ENCODE results near the gene TOR1A. TPM values are rescaled to one million over a fixed set of nuclear protein-coding genes. Genes with fewer than 3 reads are reported as not detected.

Gene TOR1A
- total and polyA plus RNA-seq, 8 donors: 32.0 to 40.0 (median 36.3) TPM

- peak; percentile 40 for ATAC-seq
- Histone ChIP-seq H3K27ac (peak overlapping the region in 1 of 2 donors; percentile 60), H3K4me3 (no peak overlapping the region), H3K9me3 (no peaks in the 10 kb centered on the region), H3K4me1 (peaks cover 0 to 10% of the 10 kb centered on the region in 2 donors), H3K27me3 (no peaks in the 10 kb centered on the region), H3K36me3 (peaks cover 0 to 43% of the 10 kb centered on the region in 2 donors)
- TF ChIP-seq CTCF (IDR thresholded peaks at IDR 0.05): no peak
- intact Hi-C loops (cut with DNase I): no loop called here
- DNase-seq: peak in 1 of 4 donors; percentile 82
Measured at GRCh38 chr9:129868872-129869486, 45.0 kb upstream of the TOR1A start.

GRCh38 chr9:129868023-129868871 lies 44.3 kb upstream of the TOR1A start:
- intact Hi-C loops (cut with DNase I): no loop called here
- ATAC-seq: no peak
- Histone ChIP-seq H3K4me1 (peaks cover 0 to 10% of the 10 kb centered on the region in 2 donors), H3K9me3 (no peaks in the 10 kb centered on the region), H3K27ac (no peak overlapping the region), H3K4me3 (no peak overlapping the region), H3K36me3 (peaks cover 0 to 44% of the 10 kb centered on the region in 2 donors), H3K27me3 (no peaks in the 10 kb centered on the region)
- peak in 1 of 4 donors; percentile 68 for DNase-seq
- no peak for TF ChIP-seq CTCF (IDR thresholded peaks at IDR 0.05)

- Histone ChIP-seq H3K27ac (no peak overlapping the region), H3K9me3 (no peaks in the 10 kb centered on the region), H3K4me1 (peaks cover 0 to 10% of the 10 kb centered on the region in 2 donors), H3K27me3 (no peaks in the 10 kb centered on the region), H3K4me3 (no peak overlapping the region), H3K36me3 (peaks cover 0 to 50% of the 10 kb centered on the region in 2 donors)
- ATAC-seq: no peak
- TF ChIP-seq CTCF (IDR thresholded peaks at IDR 0.05): no peak
- peak in 1 of 4 donors; percentile 45 for DNase-seq
- intact Hi-C loops (cut with DNase I): no loop called here
Measured at GRCh38 chr9:129867136-129868022, 43.4 kb upstream of the TOR1A start.

GRCh38 chr9:129866394-129867135 lies 42.6 kb upstream of the TOR1A start:
- Histone ChIP-seq H3K9me3 (no peaks in the 10 kb centered on the region), H3K27me3 (no peaks in the 10 kb centered on the region), H3K27ac (peak overlapping the region in 1 of 2 donors; percentile 13), H3K4me1 (peaks cover 0 to 10% of the 10 kb centered on the region in 2 donors), H3K36me3 (peaks cover 0 to 58% of the 10 kb centered on the region in 2 donors), H3K4me3 (no peak overlapping the region)
- ATAC-seq (no peak), DNase-seq (peak in 1 of 4 donors; percentile 59)
- intact Hi-C loops (cut with DNase I): no loop called here
- no peak for TF ChIP-seq CTCF (IDR thresholded peaks at IDR 0.05)
